HG03097 (cell line): Measurements from ENCODE around the gene CUL2.

ENCODE experiments used
- ATAC-seq: cut with Tn5 transposase; IDR thresholded peaks from one replicate; pipeline ENCODE4 v1.9.1; 2021; ENCODE audit not compliant: unreplicated experiment, low FRiP score

The CUL2 gene

DNA sequence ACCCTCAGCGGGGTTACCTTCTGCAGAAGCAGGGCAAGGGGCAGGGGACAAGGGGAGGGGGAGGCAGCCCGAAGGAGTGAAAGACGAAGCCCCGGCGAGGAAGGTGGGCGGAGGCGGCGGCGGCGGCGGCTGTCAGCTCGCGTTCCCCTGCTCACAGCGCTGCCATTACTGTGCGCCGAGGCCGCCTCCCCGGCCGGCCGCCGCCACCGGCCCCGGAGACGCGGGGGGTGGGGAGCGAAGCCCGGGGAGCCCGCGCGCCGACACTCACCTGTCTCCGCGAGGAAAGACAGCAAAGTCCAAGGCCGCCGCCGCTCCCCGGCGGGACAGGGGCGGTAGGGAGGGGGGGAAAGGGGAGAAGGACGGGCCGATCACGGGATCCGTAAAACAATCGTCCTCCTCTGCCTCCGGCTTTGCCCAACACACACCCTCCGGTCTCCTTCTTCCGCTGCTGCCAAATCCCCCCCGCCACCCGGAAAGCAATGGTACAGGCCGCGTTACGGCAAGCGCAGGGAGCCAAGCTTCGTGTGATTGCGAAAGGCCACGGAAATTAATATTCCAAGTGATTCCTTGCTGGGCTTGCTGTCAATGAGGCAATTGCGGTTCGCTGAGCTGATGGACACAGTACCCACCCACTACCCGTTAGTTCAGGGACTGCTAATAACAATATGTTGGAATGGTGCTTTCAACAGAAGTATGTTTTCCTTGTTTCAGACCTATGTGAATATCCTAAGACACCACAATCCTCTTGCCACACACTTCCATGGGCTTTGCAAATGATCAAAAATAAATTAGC is at the start of gene CUL2:
CUL2 (minus strand) TSS at position 180 of the 793 bp plus-strand sequence. CDS start 19,024 bp downstream, outside the sequence.
- peak; percentile 90 for ATAC-seq

DNA sequence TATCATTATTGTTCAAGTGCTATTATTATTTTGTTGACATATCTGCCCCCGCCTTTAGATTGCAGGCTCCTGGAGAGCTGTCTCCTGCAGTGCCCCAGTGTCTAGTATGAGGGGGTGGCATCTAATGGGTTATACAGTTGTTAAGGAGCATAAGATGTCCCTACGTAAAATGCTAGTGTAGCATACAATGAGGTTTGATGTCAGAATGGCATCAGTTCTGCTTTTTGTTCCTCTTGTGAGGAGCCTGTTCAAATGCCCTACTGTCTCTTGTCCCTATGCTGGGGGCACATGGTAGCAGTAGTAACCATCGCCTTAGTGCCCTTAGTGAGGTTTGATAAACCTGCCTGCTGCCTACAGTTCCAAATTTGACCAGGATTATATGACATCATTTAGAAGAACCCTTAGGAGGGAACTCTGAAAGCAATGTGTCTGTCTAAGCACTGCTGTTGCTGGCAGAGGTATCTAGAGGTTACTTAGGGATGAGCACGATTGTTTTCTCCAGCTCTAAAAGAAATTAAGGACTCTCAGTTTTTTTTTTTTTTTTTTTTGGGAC is 46.2 kb upstream of the CUL2 start:
- no peak for ATAC-seq

DNA sequence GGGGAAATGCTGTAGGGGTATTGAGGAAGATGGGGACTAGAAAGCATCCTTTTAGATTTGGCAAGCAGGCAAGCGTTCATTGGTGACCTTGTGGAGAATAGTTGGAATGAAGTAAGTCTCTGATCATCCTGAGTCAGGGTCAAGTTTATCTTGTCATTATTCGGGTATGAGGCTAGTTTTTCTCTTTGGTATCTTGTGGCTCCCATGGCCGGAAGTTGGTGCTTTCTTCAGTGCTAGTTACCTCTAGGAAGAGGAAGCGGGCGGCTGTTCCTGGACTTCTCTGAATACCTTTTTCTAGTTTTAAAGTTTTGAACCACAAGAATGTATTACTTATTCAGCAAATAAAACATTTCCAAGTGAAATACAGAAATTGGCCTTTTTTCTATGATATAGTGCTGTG is 45.7 kb upstream of the CUL2 start:
- ATAC-seq, result no peak

DNA sequence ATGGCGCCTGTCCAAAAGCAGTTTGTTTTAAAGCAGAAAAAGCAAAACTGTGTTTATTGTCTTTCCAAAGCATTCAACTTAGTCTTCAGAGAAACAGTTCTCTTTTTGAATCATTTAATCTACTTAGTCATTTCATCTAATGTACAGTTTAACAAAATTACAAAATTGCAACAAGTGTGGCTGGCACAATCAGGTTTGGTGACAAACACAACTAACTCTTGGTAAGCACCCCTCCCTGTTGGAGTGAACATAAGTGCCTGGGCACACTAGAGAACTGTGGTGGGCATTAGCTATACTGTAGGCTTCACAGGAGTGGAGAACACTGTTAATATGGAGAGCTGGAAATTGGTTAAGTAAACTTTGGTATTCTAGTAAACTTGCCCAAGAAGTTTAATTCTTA is 43.4 kb upstream of the CUL2 start:
- no peak for ATAC-seq

DNA sequence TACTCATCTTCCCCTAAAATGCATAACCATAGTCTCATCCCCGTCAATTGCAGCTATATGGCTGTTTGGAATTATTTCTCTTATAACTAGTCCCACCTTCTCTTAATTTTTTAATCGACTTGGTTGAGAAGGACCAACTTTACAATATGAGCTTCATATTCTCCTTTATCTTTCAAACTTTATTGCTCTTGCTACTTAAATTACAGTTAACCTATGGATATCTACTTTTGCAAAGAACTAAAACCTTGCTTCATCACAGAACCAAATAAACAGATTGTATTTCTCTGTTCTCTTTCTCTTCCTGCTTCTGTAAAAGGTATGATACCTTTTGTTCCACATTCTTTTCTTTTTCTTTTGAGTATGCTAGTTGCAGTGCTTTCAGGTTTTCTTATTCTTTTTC is 42.6 kb upstream of the CUL2 start:
- ATAC-seq, result no peak

DNA sequence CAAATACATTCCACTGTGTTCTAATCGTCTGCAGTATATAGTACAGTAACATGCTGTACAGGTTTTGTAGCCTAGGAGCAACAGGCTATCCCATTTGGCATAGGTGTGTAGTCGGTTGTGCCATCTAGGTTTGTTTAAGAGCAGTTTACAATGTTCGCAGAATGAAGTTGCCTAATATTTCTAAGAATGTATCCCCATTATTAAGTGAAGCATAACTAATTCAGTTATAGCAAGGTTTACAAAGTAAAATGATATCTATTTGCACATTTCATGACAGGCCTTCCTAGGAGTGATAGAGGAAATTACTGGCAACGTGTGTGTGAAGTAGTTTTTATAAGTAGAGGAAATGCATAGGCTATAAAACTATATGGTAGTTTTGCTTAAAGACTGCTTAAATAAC is 40.5 kb upstream of the CUL2 start:
- ATAC-seq, result no peak

DNA sequence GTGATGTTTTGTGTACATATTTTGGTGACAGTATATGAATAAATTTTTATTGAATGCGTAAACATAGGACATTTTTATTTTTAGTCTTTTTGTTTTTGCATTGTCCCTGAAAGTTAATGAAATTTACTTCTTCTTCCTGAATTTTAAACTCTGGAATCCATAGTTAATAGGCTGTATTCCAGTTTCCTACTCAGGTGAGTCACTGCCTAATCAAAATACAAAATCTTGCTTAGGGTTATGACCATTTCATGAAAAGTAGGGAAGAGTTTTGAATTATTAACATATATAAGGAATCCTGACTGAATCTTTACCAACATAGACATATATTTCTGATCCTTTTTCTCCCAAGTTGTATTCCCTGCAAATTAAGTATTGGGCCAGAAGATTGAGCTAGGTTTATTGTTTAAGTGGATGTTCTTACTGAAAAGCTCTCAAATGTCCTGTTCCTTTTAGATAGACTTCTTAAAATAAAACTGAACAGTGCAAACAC is 39.1 kb upstream of the CUL2 start:
- ATAC-seq, result no peak

DNA sequence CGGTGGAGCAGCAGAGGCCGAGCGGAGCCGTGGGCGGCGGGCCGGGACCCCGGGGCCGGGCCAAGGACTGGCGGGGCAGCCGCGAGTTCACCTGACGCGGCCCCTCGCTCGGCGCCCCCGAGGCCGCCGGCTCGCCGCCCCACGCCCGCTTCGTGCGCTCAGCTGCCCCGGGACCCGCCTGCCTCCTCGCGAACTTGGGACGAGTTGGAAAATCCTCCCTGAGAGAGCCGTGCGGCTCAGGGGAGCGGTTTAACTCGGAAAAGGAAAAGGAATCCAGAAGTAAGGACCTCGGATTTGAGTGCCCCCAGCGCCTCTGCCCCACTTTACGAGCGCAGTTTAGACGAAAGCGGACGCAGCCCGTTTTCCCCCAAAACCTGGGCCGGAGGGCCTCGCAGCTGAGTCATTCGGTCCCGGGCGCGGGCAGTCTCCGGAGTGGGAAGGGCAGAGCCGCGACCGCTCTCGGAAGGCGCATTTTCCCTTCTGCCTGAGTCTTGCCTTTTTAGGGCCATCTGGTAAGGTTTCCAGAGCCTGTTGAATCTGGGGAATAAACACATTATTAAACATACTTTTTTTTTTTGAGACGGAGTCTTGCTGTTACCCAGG is 37.2 kb upstream of the CUL2 start:
- peak; percentile 20 for ATAC-seq

DNA sequence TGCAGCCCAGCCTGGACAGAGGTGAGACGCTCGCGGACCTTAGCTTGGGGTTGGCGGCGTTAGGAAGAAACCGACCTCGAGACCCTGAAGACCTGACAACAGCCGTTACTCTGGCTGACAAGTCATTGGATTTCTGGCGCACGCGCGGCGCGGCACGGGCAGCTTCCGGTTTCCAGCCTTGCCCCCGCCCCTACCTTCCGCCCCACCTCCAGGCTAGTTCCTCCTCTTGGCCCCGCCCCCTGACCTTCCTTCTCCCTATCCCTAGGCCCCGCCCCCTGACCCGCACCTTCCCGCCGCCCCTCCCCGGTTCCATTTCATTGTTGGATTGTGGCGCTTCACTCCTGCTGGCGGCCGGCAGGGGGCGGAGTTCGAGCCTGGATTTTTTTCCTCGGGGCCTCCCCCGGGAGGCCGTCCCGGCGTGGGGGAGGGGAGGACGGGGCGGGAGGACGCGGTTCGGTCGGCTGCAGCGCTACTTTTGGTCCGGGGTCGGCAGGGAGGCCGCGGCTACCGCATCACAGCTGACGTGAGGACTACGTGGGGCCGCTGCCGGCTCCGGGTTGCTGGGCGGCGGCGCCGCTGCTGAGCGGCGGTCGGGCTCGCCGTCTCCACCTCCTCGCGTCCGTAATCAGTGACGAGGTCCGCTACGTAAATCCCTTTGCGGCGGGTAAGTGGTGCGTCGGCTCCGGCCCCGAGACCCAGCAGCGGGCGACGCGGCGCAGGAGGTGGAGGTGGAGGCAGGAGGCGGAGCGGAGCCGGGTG is 36.6 kb upstream of the CUL2 start, which contains the start of gene CREM:
CREM (plus strand) TSS at position 317 of the 759 bp plus-strand sequence. CDS start 10,990 bp downstream, outside the sequence.
- ATAC-seq, result peak; percentile 74

DNA sequence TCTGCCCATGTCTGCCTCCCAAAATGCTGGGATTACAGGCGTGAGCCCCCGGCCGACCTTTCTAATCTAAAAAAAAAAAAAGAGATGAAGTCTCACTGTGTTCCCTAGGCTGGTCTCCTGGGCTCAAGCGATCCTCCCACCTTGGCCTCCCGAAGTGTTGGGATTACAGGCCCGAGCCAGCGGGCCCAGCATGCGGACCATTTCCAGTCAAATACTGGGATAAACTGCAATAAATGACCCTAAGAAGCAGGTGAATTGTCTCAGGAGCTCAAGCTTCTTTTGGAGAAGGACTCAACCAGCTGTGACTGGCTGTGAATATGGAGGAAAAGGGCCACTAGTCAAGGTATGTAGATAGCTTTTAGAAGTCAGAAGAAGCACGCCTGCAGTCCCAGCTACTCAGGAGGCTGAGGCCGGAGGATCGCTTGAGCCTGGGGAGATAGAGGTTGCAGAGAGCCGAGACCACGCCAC is 36.0 kb upstream of the CUL2 start:
- peak; percentile 0 for ATAC-seq

DNA sequence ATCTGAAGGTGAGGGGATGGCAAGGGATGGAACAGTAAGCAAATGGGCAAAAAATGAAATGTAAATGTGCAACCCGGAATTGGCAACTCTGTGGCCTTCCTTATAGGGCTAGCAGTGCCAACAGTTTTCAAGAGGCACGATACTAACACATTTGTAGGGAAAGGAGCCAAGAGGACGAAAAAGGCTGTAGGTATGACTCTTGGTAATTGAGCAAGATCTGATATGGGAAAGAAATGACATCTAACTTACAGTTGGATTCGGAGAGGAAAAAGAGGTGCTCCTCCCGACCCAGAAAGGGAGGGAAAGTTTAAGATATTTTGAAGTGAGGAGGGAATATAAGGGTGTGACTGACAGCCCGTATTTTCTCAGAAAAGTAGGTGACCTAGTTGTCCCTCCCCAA is 34.4 kb upstream of the CUL2 start:
- ATAC-seq, result no peak

DNA sequence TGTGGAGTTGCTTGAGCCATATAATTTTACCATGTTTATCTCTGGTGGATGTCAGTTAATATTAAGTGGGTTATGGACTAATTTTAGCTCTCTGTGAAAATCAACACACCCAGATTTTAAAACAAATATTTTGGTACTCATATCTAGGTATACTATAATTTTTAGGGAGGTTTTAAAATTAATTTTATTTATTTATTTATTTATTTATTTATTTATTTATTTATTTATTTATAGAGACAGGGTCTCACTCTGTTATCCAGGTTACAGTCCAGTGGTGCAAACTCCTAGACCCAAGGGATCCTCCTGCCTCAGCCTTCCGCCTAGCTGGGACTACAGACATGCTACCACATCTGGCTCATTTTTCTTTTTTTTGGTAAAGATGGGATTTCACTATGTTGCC is 29.2 kb upstream of the CUL2 start:
- ATAC-seq, result no peak

DNA sequence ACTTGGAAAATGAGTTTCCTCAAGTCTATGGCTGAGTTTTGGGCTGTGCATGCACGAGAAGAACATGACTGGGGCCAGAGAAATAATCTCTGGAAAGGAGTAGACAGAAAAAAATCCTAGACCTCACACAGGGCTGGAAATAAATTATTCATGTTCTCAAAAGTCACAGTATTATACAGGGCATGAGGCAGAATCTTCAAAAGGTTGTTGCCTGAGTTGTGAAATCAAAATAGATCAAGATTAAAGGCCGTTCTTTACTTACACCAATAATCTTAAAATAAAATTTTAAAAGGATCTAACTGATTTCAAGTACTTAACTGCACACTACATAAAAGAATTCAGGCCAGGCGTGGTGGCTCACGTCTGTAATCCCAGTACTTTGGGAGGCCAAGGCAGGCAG is 22.4 kb upstream of the CUL2 start:
- no peak for ATAC-seq

DNA sequence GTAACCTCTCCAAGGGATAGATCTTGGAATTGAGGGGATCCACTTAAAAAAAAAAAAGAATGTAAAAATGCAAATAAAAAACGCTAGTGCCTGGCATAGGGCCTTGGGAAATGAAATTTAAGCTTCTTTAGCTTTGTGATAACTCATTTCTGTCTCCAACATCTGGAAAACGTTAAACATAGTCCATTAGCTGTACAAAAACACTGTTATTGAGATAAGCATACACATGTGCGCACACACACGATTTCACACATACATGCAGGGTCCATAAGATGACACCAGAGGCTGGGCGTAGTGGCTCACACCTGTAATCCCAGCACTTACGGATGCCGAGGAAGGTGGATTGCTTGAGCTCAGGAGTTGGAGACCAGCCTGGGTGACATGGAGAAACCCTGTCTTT is 13.7 kb upstream of the CUL2 start:
- no peak for ATAC-seq

DNA sequence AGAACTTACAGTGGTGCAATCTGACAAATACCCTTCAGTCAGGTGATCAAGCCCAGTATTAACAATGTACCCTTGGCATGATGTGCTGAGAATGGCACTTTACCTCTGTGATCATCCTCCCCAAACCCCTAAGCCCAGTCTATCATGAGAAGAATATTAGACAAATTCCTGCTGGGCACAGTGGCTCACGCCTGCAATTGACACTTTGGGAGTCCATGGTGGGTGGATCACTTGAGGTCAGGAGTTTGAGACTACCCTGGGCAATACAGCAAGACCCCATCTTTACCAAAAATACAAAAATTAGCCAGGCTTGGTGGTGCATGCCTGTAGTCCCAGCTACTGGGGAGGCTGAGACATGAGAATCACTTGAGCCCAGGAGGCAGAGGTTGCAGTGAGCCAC is 7.4 kb upstream of the CUL2 start:
- ATAC-seq, result no peak

DNA sequence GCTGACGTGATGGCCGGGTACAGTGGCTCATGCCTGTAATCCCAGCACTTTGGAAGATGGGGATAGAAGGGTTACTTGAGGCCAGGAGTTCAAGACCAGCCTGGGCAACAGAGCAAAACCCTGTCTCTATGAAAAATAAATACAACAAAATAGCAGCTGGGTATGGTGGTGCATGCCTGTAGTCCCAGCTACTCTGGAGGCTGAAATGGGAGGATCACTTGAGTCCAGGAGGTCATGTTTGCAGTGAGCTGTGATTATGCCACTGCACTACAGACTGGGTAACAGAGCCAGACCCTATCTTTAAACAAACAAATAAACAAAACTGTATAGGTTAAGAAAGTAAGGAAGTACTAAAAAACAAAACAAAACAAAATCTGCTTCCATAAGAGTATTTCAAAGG is 6.2 kb upstream of the CUL2 start:
- ATAC-seq, result no peak

DNA sequence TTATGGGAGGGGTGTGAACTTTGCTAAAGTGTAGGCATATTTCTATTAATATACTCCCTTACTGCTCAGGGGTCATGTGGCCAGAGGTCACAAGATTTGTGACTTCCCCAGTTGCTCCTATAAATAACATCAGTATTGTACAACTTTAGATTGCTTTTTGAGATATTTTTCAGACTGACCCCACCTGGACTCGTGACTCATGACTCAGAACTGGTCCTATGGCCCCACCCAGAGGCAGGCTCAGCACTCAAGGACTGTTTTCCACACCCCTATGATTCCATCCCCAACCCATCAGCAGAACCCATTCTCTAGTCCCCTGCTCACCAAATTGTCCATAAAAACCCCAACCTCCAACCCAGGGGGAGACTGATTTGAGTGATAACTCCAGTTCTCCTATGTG is 2.7 kb upstream of the CUL2 start:
- ATAC-seq, result no peak

DNA sequence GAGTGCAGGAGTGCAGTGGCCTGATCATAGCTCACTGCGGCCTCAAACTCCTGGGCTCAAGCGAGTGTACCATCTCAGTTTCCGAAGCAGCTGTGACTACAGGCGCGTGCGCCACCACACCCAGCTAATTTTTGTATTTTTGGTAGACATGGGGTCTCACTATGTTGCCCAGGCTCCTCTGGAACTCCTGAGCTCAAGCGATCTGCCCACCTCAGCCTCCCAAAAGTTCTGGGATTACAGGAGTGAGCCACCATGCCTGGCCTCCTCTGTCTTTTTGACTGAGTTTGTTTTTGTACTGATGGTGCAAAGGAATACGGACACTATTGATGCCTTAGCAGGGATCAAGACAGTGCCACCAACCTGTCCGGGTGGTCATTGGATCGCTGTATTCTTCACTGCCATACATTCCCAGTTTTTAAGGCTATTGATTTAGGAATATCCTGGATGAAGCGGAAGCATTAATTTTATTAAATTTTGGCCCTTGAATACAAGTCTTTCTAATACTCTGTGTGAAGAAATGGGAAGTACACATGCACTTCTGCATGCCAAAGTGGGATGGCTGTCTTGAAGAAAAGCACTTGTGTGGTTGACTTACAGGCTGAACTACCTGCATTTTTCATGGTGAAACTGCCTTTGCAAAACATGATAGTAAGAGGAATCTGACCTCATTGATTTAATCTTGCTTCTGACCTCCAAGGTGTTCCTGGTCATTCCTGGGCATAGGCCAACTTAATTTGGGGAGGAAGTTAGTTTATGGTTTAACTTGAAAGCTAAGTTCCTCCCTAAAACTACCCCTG is 2.1 kb upstream of the CUL2 start:
- ATAC-seq, result no peak

DNA sequence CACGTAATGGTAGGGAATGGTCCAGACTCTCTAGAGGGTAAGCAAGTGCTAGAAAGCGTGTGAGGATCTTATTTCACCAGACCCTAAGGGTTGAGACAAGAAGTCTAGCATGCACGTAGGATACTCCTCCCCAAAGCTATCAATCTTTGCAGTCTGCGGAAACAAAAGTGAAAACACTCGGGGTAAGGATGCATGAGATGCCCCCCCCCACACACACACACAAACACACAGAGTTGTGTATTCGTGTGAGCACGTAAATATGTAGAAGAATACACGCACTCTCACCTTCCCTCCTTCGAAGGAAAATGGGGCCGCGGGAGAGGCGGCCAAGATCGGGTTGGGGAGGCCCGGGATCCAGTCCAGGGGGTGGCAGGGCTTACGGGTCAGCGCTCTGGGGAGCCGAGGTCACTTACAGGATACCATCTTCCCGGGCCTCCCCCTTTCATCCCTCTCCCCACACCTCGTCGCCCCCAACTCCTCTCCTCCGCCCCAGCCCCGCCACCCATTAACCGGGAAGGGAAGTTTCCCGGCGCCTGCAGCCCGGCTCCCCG is 455 bp downstream of the CUL2 start:
- ATAC-seq, result peak; percentile 31

DNA sequence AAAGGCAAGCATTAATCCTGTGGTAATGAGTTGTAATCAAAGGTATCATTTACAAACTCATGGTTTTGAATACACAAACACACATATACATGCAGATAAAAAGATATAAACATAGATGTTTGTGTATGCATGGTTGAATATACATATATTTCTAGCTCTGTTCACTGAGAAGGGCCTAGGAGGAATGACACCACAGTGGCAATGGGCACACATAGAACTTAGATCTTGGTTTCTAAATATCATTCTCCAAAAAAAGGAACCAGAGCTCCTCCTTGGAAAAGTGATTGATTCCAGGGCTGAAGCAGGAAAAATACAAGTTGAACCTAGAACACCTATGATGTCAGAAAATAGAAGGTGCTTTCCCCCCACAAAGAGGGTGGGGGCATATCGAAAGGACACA is 6.9 kb downstream of the CUL2 start:
- ATAC-seq, result no peak
